ENCODE measurements around the gene RUNX2. TPM values are rescaled to one million over a fixed set of nuclear protein-coding genes. Genes with fewer than 3 reads are reported as not detected.

Gene RUNX2
- total and polyA plus RNA-seq, 2 donors from 2014 or later, result 2.3 to 4.7 TPM

GRCh38 chr6:45630801-45631200, 302.7 kb downstream of the RUNX2 start:
- Histone ChIP-seq H3K27ac (ENCODE audit: low read depth in 2 of 2, low read length in 2 of 2) (no peak overlapping the region), H3K4me1 (ENCODE audit: control insufficient read depth in 2 of 3, insufficient read depth in 2 of 3, low read depth in 1 of 3, low read length in 3 of 3) (peaks cover 0 to 7% (median 0%) of the 10 kb centered on the region in 3 donors), H3K27me3 (ENCODE audit: control insufficient read depth, insufficient read depth, low read length) (no peaks in the 10 kb centered on the region), H3K4me3 (ENCODE audit: low read length in 3 of 3) (no peak overlapping the region), H3K9me3 (ENCODE audit: control insufficient read depth in 2 of 3, insufficient read depth in 1 of 3, low read length in 3 of 3) (no peaks in the 10 kb centered on the region), H3K36me3 (ENCODE audit: control insufficient read depth in 2 of 3, insufficient read depth in 3 of 3, low read length in 3 of 3) (no peaks in the 10 kb centered on the region), H3K9ac (ENCODE audit: low read length in 3 of 3) (no peak overlapping the region)
- FAIRE-seq, result no peak
- TF ChIP-seq, protein P1, sequence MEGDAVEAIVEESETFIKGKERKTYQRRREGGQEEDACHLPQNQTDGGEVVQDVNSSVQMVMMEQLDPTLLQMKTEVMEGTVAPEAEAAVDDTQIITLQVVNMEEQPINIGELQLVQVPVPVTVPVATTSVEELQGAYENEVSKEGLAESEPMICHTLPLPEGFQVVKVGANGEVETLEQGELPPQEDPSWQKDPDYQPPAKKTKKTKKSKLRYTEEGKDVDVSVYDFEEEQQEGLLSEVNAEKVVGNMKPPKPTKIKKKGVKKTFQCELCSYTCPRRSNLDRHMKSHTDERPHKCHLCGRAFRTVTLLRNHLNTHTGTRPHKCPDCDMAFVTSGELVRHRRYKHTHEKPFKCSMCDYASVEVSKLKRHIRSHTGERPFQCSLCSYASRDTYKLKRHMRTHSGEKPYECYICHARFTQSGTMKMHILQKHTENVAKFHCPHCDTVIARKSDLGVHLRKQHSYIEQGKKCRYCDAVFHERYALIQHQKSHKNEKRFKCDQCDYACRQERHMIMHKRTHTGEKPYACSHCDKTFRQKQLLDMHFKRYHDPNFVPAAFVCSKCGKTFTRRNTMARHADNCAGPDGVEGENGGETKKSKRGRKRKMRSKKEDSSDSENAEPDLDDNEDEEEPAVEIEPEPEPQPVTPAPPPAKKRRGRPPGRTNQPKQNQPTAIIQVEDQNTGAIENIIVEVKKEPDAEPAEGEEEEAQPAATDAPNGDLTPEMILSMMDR (IDR thresholded peaks at IDR 0.05; ENCODE audit: borderline replicate concordance, extremely low read depth, insufficient read depth), result no peak
- intact Hi-C loops (cut with DNase I), result no loop called here
- no peak for DNase-seq

GRCh38 chr6:45631396-45631795, 303.3 kb downstream of the RUNX2 start:
- intact Hi-C loops (cut with DNase I), result no loop called here
- H3K27ac ChIP-seq (ENCODE audit: low read depth in 2 of 2, low read length in 2 of 2), result no peak overlapping the region
- H3K9me3 ChIP-seq (ENCODE audit: control insufficient read depth in 2 of 3, insufficient read depth in 1 of 3, low read length in 3 of 3), result no peaks in the 10 kb centered on the region
- H3K36me3 ChIP-seq (ENCODE audit: control insufficient read depth in 2 of 3, insufficient read depth in 3 of 3, low read length in 3 of 3), result no peaks in the 10 kb centered on the region
- TF ChIP-seq, protein P1 (IDR thresholded peaks at IDR 0.05; ENCODE audit: borderline replicate concordance, extremely low read depth, insufficient read depth), result no peak
- DNase-seq (no peak), FAIRE-seq (no peak)
- H3K4me1 ChIP-seq (ENCODE audit: control insufficient read depth in 2 of 3, insufficient read depth in 2 of 3, low read depth in 1 of 3, low read length in 3 of 3), result peaks cover 0 to 7% (median 0%) of the 10 kb centered on the region in 3 donors
- no peak overlapping the region for H3K4me3 ChIP-seq (ENCODE audit: low read length in 3 of 3)
- H3K9ac ChIP-seq (ENCODE audit: low read length in 3 of 3), result no peak overlapping the region
- H3K27me3 ChIP-seq (ENCODE audit: control insufficient read depth, insufficient read depth, low read length), result no peaks in the 10 kb centered on the region

- intact Hi-C loops (cut with DNase I), result no loop called here
- no peak overlapping the region for H3K4me3 ChIP-seq (ENCODE audit: low read length in 3 of 3)
- DNase-seq (no peak), FAIRE-seq (no peak)
- H3K27ac ChIP-seq (ENCODE audit: low read depth in 2 of 2, low read length in 2 of 2), result no peak overlapping the region
- no peak overlapping the region for H3K9ac ChIP-seq (ENCODE audit: low read length in 3 of 3)
- H3K27me3 ChIP-seq (ENCODE audit: control insufficient read depth, insufficient read depth, low read length), result no peaks in the 10 kb centered on the region
- H3K9me3 ChIP-seq (ENCODE audit: control insufficient read depth in 2 of 3, insufficient read depth in 1 of 3, low read length in 3 of 3), result no peaks in the 10 kb centered on the region
- H3K4me1 ChIP-seq (ENCODE audit: control insufficient read depth in 2 of 3, insufficient read depth in 2 of 3, low read depth in 1 of 3, low read length in 3 of 3), result peaks cover 0 to 7% (median 0%) of the 10 kb centered on the region in 3 donors
- H3K36me3 ChIP-seq (ENCODE audit: control insufficient read depth in 2 of 3, insufficient read depth in 3 of 3, low read length in 3 of 3), result no peaks in the 10 kb centered on the region
- TF ChIP-seq, protein P1 (IDR thresholded peaks at IDR 0.05; ENCODE audit: borderline replicate concordance, extremely low read depth, insufficient read depth), result no peak
These were observed 305.3 kb downstream of the RUNX2 start for GRCh38 chr6:45633272-45633908.

DNA sequence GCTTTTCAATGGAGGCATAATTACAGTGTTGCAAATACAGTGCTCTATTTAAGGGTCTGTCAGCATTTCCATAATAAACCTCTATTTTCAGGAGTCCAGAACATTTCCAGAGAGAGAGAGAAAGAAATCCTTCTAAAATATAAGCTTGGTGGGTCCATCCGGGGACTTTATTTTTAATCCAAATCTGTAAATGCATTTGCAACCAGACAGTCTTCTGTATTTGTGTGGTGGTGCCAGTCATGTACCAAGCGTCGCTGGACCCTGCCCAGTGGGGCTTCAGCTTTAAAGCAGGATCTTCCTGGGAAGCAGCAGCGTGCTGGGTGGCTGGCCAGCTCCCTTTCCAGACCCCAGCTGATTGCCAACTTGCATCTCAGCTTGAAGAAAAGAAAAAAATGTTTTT, 306.1 kb downstream of the RUNX2 start:
- DNase-seq (no peak), FAIRE-seq (no peak)
- Histone ChIP-seq H3K27me3 (ENCODE audit: control insufficient read depth, insufficient read depth, low read length) (no peaks in the 10 kb centered on the region), H3K36me3 (ENCODE audit: control insufficient read depth in 2 of 3, insufficient read depth in 3 of 3, low read length in 3 of 3) (no peaks in the 10 kb centered on the region), H3K9me3 (ENCODE audit: control insufficient read depth in 2 of 3, insufficient read depth in 1 of 3, low read length in 3 of 3) (no peaks in the 10 kb centered on the region), H3K4me3 (ENCODE audit: low read length in 3 of 3) (no peak overlapping the region), H3K9ac (ENCODE audit: low read length in 3 of 3) (no peak overlapping the region), H3K27ac (ENCODE audit: low read depth in 2 of 2, low read length in 2 of 2) (no peak overlapping the region), H3K4me1 (ENCODE audit: control insufficient read depth in 2 of 3, insufficient read depth in 2 of 3, low read depth in 1 of 3, low read length in 3 of 3) (peaks cover 0 to 7% (median 0%) of the 10 kb centered on the region in 3 donors)
- TF ChIP-seq, protein P1 (IDR thresholded peaks at IDR 0.05; ENCODE audit: borderline replicate concordance, extremely low read depth, insufficient read depth), result no peak
- intact Hi-C loops (cut with DNase I), result no loop called here
